ENCODE measurements around the gene RPTN.

The RPTN gene

DNA sequence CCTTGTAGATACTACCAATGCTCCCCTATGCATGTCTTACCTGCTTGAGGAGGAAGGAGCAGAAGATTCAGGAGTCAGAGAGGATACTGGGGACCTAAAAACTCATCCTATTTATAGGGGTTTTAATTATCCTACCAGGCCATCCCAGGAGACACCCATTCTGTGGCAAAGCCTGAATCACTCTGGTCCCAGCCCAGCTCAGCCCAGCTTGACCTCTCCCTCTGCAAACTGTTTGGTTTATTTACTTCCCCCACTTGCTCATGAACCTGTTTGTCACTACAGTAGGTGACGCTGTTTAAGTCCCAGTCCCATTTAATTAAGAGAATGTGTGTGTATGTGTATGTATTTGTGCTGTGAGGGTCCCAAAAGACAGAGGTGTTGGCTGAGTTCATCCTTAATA, at the start of gene RPTN:
Gene RPTN (minus strand): TSS at position 85 of the 400 bp plus-strand sequence. CDS start 1,339 bp downstream, outside the sequence.
- DNase-seq (ENCODE audit: low read depth in 2 of 2, low spot score in 1 of 2), result no peak

DNA sequence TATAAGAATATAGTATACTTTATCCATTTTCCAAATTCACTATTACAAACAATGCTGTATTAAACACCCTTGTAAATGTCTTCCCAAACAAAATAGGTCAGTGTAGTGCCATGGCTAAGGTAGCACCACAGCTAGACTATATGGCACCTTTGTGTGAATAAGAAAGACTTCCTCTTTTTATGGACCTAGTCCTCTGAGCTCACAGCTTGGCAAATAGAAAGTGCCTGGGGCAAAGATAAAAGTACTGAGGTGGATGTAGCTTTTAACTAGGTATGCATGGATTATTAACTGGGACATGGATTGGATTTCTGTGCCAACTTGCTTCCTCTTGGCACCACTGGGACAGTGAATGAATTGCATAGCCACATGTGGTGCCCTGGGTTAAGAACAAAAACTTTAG, 40.0 kb upstream of the RPTN start:
- no peak for DNase-seq (ENCODE audit: low read depth in 2 of 2, low spot score in 1 of 2)

DNA sequence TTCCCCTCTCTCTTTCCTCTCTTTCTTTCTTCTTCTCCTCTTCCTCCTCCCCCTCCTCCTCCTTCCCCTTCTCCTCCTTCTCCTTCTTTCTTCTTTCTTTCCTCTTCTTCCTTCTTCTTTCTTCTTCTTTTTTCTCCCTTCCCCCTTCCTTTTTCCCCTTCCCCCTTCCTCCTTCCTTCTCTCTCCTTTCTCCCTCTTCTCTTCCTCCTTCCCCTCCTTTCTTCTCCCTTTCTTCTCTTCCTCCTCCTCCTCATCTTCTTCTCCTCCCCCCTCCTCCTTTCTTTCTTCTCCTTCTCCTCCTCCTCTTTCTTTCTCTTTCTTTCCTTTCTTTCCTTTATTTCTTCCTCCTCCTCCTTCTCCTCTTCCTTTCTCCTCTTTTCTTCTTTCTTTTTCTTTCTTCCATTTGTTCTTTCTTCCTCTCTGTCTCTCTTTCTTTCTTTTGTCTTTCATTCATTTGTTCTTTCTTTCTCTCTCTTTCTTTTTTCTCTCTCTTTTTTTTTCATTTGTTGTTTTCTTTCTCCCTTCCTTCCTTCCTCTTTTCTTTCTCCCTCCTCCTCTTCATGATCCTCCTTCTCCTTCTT, 38.4 kb upstream of the RPTN start:
- no peak for DNase-seq (ENCODE audit: low read depth in 2 of 2, low spot score in 1 of 2)

- DNase-seq (ENCODE audit: low read depth in 2 of 2, low spot score in 1 of 2), result no peak
Measured at GRCh38 chr1:152191711-152192110, 32.7 kb upstream of the RPTN start.

DNA sequence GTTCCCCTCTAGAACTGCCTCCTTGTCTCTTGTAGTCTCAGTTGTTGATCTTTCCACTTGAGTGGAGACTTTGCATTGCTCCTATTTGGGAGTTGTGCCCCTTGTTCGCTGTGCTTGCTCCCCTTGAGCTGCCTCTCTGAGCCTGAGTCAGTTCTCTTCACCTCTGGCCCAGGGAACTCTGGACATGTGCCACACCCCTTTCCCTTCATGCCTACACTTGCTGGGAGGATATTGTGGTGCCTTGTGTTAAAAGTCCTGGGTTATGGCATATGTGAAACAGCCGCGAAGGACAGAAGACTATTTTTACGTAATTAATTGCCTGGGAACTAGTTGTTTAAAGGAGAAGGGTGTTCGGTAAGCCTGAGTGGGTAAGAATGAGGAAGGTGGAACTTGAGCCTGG, 32.2 kb upstream of the RPTN start:
- no peak for DNase-seq (ENCODE audit: low read depth in 2 of 2, low spot score in 1 of 2)

DNA sequence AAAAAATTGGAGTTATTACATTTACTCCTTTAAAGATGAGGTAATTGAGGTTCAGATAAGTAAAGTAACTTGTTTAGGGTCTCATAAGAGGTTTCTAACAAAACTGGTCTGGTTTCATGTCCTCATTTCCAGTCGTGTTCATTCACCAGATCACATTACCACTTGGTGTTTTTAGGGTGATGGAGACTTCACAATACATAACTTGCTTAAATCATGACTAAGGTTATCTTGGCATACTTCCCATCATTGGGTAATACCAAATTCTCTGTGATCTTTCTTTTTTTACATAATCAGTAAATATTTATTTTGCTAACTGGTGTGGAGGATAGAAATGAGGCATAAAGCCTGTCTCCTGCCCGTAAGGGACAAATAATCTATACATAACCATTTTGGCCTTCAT, 31.6 kb upstream of the RPTN start:
- no peak for DNase-seq (ENCODE audit: low read depth in 2 of 2, low spot score in 1 of 2)

GRCh38 chr1:152189657-152190442, 30.8 kb upstream of the RPTN start:
- DNase-seq (ENCODE audit: low read depth in 2 of 2, low spot score in 1 of 2), result peak; percentile 36 to 43

DNA sequence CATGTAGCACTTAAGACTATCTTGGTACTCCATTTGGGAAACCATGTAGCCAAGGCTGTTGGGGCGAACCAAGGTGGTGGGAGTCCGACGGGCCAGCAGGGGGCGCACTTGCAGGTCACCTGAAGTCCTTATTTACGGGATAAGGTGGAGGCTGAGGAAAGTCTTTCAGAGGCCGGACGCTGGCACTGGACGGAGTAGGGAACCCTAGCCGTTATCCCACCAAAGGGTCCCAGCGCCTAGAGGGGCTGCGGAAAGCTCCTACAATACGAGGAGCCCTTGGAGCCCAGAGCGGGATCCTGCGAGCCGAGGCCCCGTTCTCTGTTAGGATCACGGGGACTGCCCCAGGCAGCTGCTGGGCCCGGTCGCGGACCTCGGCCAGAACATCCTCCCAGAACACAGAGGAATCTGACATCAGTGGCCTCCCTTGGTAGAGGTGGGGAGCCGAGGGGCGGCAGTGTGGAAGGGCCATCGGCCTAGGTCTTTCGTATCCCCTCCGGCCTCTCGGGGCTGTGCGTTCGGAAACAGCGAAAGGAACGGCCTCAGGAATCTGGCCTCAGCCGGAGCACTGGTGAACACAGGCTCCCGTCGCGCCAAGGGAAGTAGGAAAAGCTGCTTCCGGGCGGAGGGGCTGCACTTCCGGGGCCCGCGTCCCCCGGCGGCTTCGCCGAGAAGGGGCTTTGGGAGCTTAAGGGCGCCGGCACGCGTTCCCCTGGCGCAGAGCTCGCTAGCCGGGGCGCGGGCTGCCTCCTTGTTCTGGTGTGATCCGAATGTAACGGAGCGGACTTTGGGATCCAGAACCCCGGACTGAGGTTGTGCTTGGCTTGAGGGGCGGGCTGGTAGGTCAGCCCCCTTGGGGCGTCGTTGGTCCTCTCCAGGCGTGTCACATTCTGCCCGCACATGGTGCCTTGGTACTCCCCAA, 29.9 kb upstream of the RPTN start:
- peak; percentile 61 to 67 for DNase-seq (ENCODE audit: low read depth in 2 of 2, low spot score in 1 of 2)

GRCh38 chr1:152186556-152187285, 27.7 kb upstream of the RPTN start:
- no peak for DNase-seq (ENCODE audit: low read depth in 2 of 2, low spot score in 1 of 2)

DNA sequence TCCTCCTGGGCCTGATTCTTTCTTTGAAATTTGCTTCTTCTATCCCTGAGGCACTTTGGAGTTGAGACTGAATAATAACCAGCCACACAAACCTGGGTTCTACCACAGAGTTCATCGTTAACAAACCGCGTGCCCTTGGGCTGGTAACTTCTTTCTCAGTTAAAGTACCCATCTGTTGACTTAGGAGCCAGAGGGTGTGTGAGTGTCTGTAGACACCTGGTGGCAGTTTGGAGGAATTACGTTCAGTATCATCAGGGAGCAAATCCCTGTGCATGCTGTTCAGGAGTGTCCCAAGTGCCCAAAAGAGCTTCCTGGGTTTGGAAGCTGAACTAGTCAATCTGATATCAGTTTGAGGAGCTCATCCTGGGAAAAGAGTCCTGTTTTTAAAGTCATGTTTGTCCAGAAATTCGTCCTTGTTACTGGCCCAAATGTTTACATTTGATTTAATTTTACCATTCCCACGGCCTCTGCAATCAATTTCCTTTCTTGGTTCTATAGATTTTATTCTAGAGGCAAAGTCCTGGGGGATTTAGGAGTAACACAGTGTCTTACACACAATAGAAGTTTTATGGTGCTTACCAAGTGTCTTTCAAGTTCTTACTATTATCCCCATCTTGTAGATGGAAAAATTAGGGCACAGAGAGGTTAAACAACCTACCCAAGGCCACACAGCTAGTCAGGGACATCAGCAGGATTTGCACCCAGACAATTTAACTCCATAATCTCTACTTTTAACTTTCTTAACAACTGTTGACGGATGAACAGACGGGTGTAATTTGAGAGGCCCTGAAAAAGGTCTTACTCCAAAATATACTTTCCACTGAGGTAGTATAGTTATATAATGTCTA, 26.7 kb upstream of the RPTN start:
- no peak for DNase-seq (ENCODE audit: low read depth in 2 of 2, low spot score in 1 of 2)

- no peak for DNase-seq (ENCODE audit: low read depth in 2 of 2, low spot score in 1 of 2)
Measured at GRCh38 chr1:152182944-152183361, 23.9 kb upstream of the RPTN start.

- DNase-seq (ENCODE audit: low read depth in 2 of 2, low spot score in 1 of 2), result no peak
Measured at GRCh38 chr1:152182431-152182830, 23.4 kb upstream of the RPTN start.

DNA sequence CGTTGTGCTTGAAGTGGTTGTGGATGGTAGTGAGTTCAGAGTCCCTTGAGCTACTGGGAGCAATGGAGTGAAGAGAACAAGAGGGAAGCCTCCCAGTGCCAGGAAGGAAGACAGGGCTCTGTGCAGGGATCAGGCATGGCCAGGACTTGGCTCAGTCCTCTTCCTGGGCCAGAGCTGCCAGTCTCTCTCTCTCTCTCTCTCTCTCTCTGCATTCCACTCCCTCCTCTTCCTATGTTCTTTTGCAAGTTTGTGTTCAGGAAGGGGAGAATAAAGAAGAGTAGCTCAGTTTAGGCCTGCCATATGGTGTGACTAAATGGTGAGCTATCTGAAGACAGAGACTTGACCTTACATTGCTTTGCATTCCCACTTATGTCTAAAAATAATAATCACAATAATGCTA, 20.5 kb upstream of the RPTN start:
- no peak for DNase-seq (ENCODE audit: low read depth in 2 of 2, low spot score in 1 of 2)

DNA sequence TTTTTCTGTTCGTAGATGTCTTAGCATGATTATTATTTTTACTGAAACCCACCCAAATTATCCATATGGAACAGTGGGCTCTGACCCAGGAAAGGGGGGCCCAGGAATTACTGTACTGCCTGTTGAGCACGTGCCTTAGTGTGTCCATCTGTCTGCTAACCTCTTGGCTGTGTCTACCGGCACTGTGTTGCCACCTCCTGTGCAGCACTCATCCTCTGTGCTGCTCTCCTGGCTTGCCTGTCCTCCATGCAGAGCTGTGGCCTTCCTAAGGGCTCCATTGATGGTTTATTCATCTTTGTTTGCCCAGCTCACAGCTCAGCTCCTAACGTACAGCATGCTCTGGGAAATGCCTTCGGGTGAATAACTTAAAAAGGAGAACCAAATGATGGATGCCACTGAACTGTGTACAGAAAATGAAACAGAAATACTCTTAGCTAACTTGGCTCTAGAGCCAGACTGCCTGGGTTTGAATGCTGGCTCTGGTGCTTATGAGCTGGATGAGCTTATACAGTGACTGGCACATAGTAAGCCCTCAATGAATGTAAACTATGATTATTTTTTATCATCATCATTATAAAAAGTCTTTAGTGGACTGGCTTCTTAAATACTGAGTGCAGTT, 11.4 kb upstream of the RPTN start:
- DNase-seq (ENCODE audit: low read depth in 2 of 2, low spot score in 1 of 2), result no peak

DNA sequence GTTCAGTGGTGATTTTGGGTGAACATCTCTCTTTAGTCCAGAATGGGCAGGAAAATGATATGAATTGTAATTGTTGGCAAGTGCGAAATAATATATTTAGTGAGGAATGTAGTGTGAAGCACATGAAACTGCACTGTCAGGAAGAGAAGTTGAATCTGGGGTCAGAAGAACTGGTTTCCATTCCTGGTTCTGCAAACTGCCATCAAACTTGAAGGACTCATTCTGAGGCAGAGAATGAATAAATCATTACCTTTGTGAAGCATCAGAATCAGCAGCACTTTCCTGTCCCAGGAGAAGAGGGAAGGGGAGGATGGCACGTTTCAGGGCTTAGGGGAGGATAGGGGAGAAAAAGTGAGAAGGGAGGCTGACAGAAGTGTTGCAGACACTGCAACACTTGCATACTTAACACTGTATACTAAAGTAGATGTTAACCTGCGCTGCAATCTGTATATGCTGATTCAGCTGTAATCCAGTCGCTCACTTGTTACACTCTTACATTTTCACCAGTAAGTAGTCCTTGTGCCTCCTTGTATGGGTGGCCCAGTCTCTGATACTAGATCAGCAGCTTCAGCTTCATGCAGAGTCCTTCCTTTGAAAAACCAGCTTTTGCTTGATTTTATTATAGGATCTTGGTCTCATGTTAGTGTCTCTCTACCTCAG, 10.5 kb upstream of the RPTN start:
- DNase-seq (ENCODE audit: low read depth in 2 of 2, low spot score in 1 of 2), result no peak

DNA sequence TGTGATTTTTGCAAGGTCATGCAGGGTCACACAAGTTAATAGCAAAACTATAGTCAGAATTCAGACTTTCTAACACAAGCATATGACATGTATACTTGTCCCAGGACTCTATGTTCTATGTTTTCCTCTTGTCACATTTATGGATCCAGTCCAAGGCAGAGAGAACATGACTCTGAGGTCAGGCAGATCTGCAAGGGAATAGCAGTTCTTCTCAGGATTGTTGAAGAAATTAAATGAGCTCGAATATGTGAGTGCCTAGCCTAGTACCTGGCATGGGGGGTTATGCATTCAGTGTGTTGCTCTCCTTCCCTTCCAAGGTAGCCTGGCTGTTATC, 9.5 kb upstream of the RPTN start:
- DNase-seq (ENCODE audit: low read depth in 2 of 2, low spot score in 1 of 2), result no peak

- no peak for DNase-seq (ENCODE audit: low read depth in 2 of 2, low spot score in 1 of 2)
Measured at GRCh38 chr1:152167835-152168534, 9.0 kb upstream of the RPTN start.

- DNase-seq (ENCODE audit: low read depth in 2 of 2, low spot score in 1 of 2), result no peak
Measured at GRCh38 chr1:152166966-152167365, 7.9 kb upstream of the RPTN start.

Measured in stimulated activated CD8-positive, alpha-beta memory T cell treated with anti-CD3 and anti-CD28 coated beads, Interleukin-4, amount 100 ng/mL, for 1 hour (primary cell).